KBM-7 (cell line): ENCODE measurements around the gene CLDN10.

Experiments used
- DNase-seq: peaks from one replicate; pipeline ENCODE4 v3.0.0-alpha.2; 2015
- in situ Hi-C: fragments of 300-500 bp; cut with MboI; formaldehyde crosslinking; loops from 2 replicates; pipeline ENCODE4 v1.14.3; 2020; ENCODE audit warnings: low sequenced_read_pairs, low pct_unique_long_range_greater_than_20kb, mixed read lengths

Gene CLDN10

GRCh38 chr13:95627590-95627989, 75.1 kb downstream of the CLDN10 start:
- DNase-seq: no peak
- in situ Hi-C loops: no loop called here

GRCh38 chr13:95628488-95628887, 76.0 kb downstream of the CLDN10 start:
- DNase-seq: no peak
- in situ Hi-C loops: no loop called here

- in situ Hi-C loops: no loop called here
- DNase-seq: no peak
Observed at GRCh38 chr13:95629071-95629470, 76.6 kb downstream of the CLDN10 start.
